GM23338 (cell line): Measurements from ENCODE around the gene MAGI1. TPM values are rescaled to one million over a fixed set of nuclear protein-coding genes. Genes with fewer than 3 reads are reported as not detected.

Source experiments
- ATAC-seq: fragments of 200-7000 bp; cut with Tn5 transposase; 3 replicates; pipeline ENCODE4 v1.9.1; 2020
- DNase-seq: peaks from one replicate; pipeline ENCODE4 v3.0.0-alpha.2; 2015; ENCODE audit warnings: low spot score
- H2AFZ ChIP-seq: fragments of 200-600 bp; sonication (generic); 2 replicates; pipeline ENCODE4 v1.8.0; 2016; ENCODE audit warnings: antibody characterized with exemption, mild to moderate bottlenecking, moderate library complexity
- H3F3A ChIP-seq: fragments of 200-600 bp; sonication (generic); replicated peaks from 2 replicates; pipeline ENCODE4 v1.8.0; 2017; ENCODE audit warnings: antibody characterized with exemption, mixed run types, low read depth
- H3K27ac ChIP-seq: fragments of 200-600 bp; sonication (generic); 2 replicates; pipeline ENCODE4 v1.6.1; 2016; ENCODE audit warnings: low read depth
- H3K27me3 ChIP-seq: fragments of 200-600 bp; sonication (generic); 2 replicates; pipeline ENCODE4 v1.8.0; 2016; ENCODE audit warnings: mild to moderate bottlenecking, mixed run types, moderate library complexity; ENCODE audit not compliant: insufficient read depth
- H3K36me3 ChIP-seq: fragments of 200-600 bp; sonication (generic); 2 replicates; pipeline ENCODE4 v1.8.0; 2016; ENCODE audit warnings: mild to moderate bottlenecking; ENCODE audit not compliant: insufficient read depth
- H3K4me1 ChIP-seq: fragments of 200-600 bp; sonication (generic); 2 replicates; pipeline ENCODE4 v1.8.0; 2016; ENCODE audit warnings: mild to moderate bottlenecking, moderate library complexity; ENCODE audit not compliant: insufficient read depth
- H3K4me2 ChIP-seq: fragments of 200-600 bp; sonication (generic); 2 replicates; pipeline ENCODE4 v1.7.1; 2017; ENCODE audit warnings: mixed run types
- H3K4me3 ChIP-seq: fragments of 200-600 bp; sonication (generic); 2 replicates; pipeline ENCODE4 v1.6.1; 2016; ENCODE audit warnings: mixed run types
- H3K79me2 ChIP-seq: fragments of 200-600 bp; sonication (generic); replicated peaks from 2 replicates; pipeline ENCODE4 v1.8.0; 2017; ENCODE audit warnings: mild to moderate bottlenecking; ENCODE audit not compliant: insufficient read depth
- H3K9me2 ChIP-seq: fragments of 200-600 bp; sonication (generic); 2 replicates; pipeline ENCODE4 v1.8.0; 2017; ENCODE audit not compliant: insufficient read depth
- H4K20me1 ChIP-seq: fragments of 200-600 bp; sonication (generic); replicated peaks from 2 replicates; pipeline ENCODE4 v1.8.0; 2017; ENCODE audit warnings: mild to moderate bottlenecking; ENCODE audit not compliant: insufficient read depth
- H3K27ac Mint-ChIP-seq: 2 replicates; pipeline ENCODE4 v1.8.0; 2020; ENCODE audit warnings: inconsistent platforms, mild to moderate bottlenecking, moderate library complexity, mixed read lengths
- H3K27me3 Mint-ChIP-seq: 3 replicates; pipeline ENCODE4 v1.8.0; 2022; ENCODE audit warnings: low read depth, mild to moderate bottlenecking, moderate library complexity, mixed read lengths, inconsistent platforms; ENCODE audit not compliant: insufficient read depth, poor library complexity
- H3K36me3 Mint-ChIP-seq: 3 replicates; pipeline ENCODE4 v1.8.0; 2021; ENCODE audit warnings: low read depth, mild to moderate bottlenecking, inconsistent platforms, moderate library complexity, mixed read lengths
- H3K4me1 Mint-ChIP-seq: 3 replicates; pipeline ENCODE4 v1.8.0; 2020; ENCODE audit warnings: mild to moderate bottlenecking, inconsistent platforms, mixed read lengths
- H3K4me3 Mint-ChIP-seq: 3 replicates; pipeline ENCODE4 v1.8.0; 2021; ENCODE audit warnings: moderate library complexity, mild to moderate bottlenecking, inconsistent platforms, mixed read lengths
- H3K9me3 Mint-ChIP-seq: 3 replicates; pipeline ENCODE4 v1.8.0; 2020; ENCODE audit warnings: moderate library complexity, mild to moderate bottlenecking, inconsistent platforms, mixed read lengths
- CREB1 ChIP-seq: fragments of 250-450 bp; sonication (Bioruptor Pico); IDR thresholded peaks from 2 replicates; pipeline ENCODE4 v1.5.0; 2020; ENCODE audit warnings: low read depth, mild to moderate bottlenecking, moderate library complexity
- ETS1 ChIP-seq: IDR thresholded peaks from 2 replicates; pipeline ENCODE4 v1.6.1; 2016; ENCODE audit warnings: antibody characterized with exemption
- JUNB ChIP-seq: IDR thresholded peaks from one replicate; pipeline ENCODE4 v1.6.1; 2016; ENCODE audit warnings: antibody characterized with exemption; ENCODE audit not compliant: unreplicated experiment
- REST ChIP-seq: IDR thresholded peaks from one replicate; pipeline ENCODE4 v1.6.1; 2018; ENCODE audit warnings: antibody characterized with exemption; ENCODE audit not compliant: unreplicated experiment
- STAT1 ChIP-seq: IDR thresholded peaks from one replicate; pipeline ENCODE4 v1.6.1; 2016; ENCODE audit warnings: antibody characterized with exemption; ENCODE audit not compliant: unreplicated experiment
- ZNF114 ChIP-seq: fragments of 250-450 bp; sonication (Bioruptor Pico); IDR thresholded peaks from 2 replicates; pipeline ENCODE4 v1.5.0; 2020; ENCODE audit warnings: mild to moderate bottlenecking, moderate library complexity
- ZNF462 ChIP-seq: fragments of 250-450 bp; sonication (Bioruptor Pico); IDR thresholded peaks from 2 replicates; pipeline ENCODE4 v1.5.0; 2020; ENCODE audit warnings: mild to moderate bottlenecking, moderate library complexity
- polyA plus RNA-seq: library from polyadenylated mRNA; unstranded; fragments of >200 nt; fragmentation: Nextera tagmentation; extraction: Ambion mirVana; gene quantifications from 2 replicates; pipeline ENCODE4 v1.2.1, GENCODE V29; 2016
- total RNA-seq: library from RNA; depleted of rRNA; stranded (reverse); fragments of >200 nt; shearing (Covaris generic); gene quantifications from 2 replicates; pipeline ENCODE4 v1.2.3, GENCODE V29; 2014

MAGI1 gene
- total and polyA plus RNA-seq, 2 experiments from 2014 or later, result 27.4 to 71.2 TPM

GRCh38 chr3:65919826-65920225, 118.9 kb downstream of the MAGI1 start:
- Histone ChIP-seq H2AFZ (no peak overlapping the region), H3K79me2 (peaks cover 81% of the 10 kb centered on the region), H3K4me3 (no peak overlapping the region), H3K36me3 (peaks cover 5% of the 10 kb centered on the region; the same call in 1 of the 2 replicates), H3K27me3 (no peaks in the 10 kb centered on the region), H3K4me2 (no peak overlapping the region), H3K27ac (no peak overlapping the region), H3K4me1 (peaks cover 3% of the 10 kb centered on the region), H3K9me2 (peaks cover 4% of the 10 kb centered on the region; the same call in 1 of the 2 replicates), H3F3A (no peaks in the 10 kb centered on the region), H4K20me1 (no peaks in the 10 kb centered on the region; the same call in 1 of the 2 replicates)
- TF ChIP-seq ETS1 (no peak), ZNF462 (CRISPR knock-in tag) (no peak)
- no peaks in the 10 kb centered on the region for H3K27me3 Mint-ChIP-seq
- DNase-seq (no peak), ATAC-seq (no peak)
- H3K27ac Mint-ChIP-seq, result no peak overlapping the region
- peaks cover 25% of the 10 kb centered on the region for H3K9me3 Mint-ChIP-seq
- no peak overlapping the region for H3K4me3 Mint-ChIP-seq
- peaks cover 17% of the 10 kb centered on the region for H3K4me1 Mint-ChIP-seq
- peaks cover 10% of the 10 kb centered on the region for H3K36me3 Mint-ChIP-seq

- H3K79me2 ChIP-seq, result peaks cover 73% of the 10 kb centered on the region
These were observed 123.2 kb downstream of the MAGI1 start for GRCh38 chr3:65915477-65915876.

More at GRCh38 chr3:65915477-65915876, 123.2 kb downstream of the MAGI1 start:
- H3K9me3 Mint-ChIP-seq, result peaks cover 25% of the 10 kb centered on the region
- H3K4me3 Mint-ChIP-seq, result no peak overlapping the region
- H3K4me3 ChIP-seq, result no peak overlapping the region
- H3K4me1 Mint-ChIP-seq, result peaks cover 19% of the 10 kb centered on the region
- H3K4me1 ChIP-seq, result peaks cover 12% of the 10 kb centered on the region
- H2AFZ ChIP-seq, result no peak overlapping the region
- H3K4me2 ChIP-seq, result no peak overlapping the region
- no peaks in the 10 kb centered on the region for H3K9me2 ChIP-seq
- H3F3A ChIP-seq, result no peaks in the 10 kb centered on the region
- H3K27ac ChIP-seq, result no peak overlapping the region
- H3K27ac Mint-ChIP-seq, result no peak overlapping the region
- DNase-seq, result no peak
- no peaks in the 10 kb centered on the region for H3K27me3 Mint-ChIP-seq
- peaks cover 10% of the 10 kb centered on the region for H3K36me3 Mint-ChIP-seq
- H3K36me3 ChIP-seq, result peaks cover 5% of the 10 kb centered on the region; the same call in 1 of the 2 replicates
- H3K27me3 ChIP-seq, result no peaks in the 10 kb centered on the region
- no peaks in the 10 kb centered on the region; the same call in 1 of the 2 replicates for H4K20me1 ChIP-seq
- no peak for TF ChIP-seq ZNF114 (CRISPR knock-in tag)
- TF ChIP-seq CREB1, result no peak
- no peak for TF ChIP-seq REST
- no peak for TF ChIP-seq JUNB
- TF ChIP-seq STAT1, result no peak
- no peak for ATAC-seq
